ENCODE data around the gene BTBD2.

The BTBD2 gene

GRCh38 chr19:2018752-2019151 lies 3.2 kb upstream of the BTBD2 start:
- H3K36me3 ChIP-seq (ENCODE audit: insufficient read depth, low read length) = no peaks in the 10 kb centered on the region
- H3K4me3 ChIP-seq (ENCODE audit: low read length, poor library complexity, severe bottlenecking) = no peak overlapping the region
- H3K79me2 ChIP-seq (ENCODE audit: insufficient read depth, low read length) = peaks cover 24% of the 10 kb centered on the region
- peaks cover 5% of the 10 kb centered on the region for H3K4me1 ChIP-seq (ENCODE audit: insufficient read depth, low read length, poor library complexity, severe bottlenecking)
- no peaks in the 10 kb centered on the region for H3K9me2 ChIP-seq (replicated peaks; ENCODE audit: low read depth, low read length)
- H2AFZ ChIP-seq (ENCODE audit: low read length) = no peak overlapping the region
- no peak overlapping the region for H3K4me2 ChIP-seq (ENCODE audit: low read depth, low read length, poor library complexity, severe bottlenecking)
- no peak overlapping the region for H3K9ac ChIP-seq (ENCODE audit: low read depth, low read length, poor library complexity, severe bottlenecking)
- no peaks in the 10 kb centered on the region for H3F3A ChIP-seq (ENCODE audit: low read depth)
- no peaks in the 10 kb centered on the region for H3K27me3 ChIP-seq (ENCODE audit: insufficient read depth, low read length, poor library complexity, severe bottlenecking)
- H3K9me3 ChIP-seq (ENCODE audit: insufficient read depth, low read depth, low read length) = no peaks in the 10 kb centered on the region
- H4K20me1 ChIP-seq (ENCODE audit: insufficient read depth, low read length, poor library complexity, severe bottlenecking) = peaks cover 13% of the 10 kb centered on the region
- TF ChIP-seq CTCF (conservative IDR thresholded peaks at IDR 0.05; ENCODE audit: low read length) (no peak), EZH2phosphoT487 (IDR thresholded peaks at IDR 0.05; ENCODE audit: borderline replicate concordance) (no peak)

DNA sequence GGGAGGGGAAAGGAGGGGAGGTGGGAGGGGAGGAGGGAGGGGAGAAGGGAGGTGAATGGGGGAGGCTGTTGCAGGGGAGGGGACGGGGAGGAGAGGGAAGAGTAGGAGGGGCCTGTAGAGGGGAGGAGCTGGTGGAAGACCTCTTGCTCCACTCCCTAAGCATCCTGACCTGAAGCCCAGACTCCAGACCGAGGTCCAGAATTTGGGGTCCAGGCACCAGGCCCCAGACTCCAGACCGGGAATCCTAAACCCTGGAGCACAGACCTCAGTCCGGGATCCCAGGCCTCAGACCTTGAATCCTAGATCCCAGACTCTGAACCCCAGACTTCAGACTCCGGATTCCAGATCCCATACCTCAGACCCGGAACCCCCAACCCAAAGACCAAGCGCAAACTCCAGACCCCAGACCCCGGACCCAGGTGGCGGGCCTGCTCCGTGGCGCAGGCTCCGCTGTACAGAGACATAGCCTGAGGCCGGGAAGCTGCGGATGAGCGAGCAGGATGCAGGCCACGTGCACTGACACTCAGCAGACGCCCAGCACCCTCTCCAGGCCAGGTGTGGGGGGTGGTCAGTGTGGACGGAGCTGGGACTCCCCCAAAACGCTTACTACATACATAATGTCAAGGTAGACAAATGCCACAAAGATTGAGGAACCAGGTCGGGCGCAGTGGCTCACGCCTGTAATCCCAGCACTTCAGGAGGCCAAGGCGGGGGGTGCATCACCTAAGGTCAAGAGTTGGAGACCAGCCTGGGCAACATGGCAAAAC lies 710 bp upstream of the BTBD2 start:
- peak overlapping the region; percentile 52 for H3K4me2 ChIP-seq (ENCODE audit: low read depth, low read length, poor library complexity, severe bottlenecking)
- peak overlapping the region; percentile 50 for H3K9ac ChIP-seq (ENCODE audit: low read depth, low read length, poor library complexity, severe bottlenecking)

GRCh38 chr19:2014731-2015607 lies 545 bp downstream of the BTBD2 start:
- peak overlapping the region; percentile 91 for H3K4me3 ChIP-seq (ENCODE audit: low read length, poor library complexity, severe bottlenecking)
- no peaks in the 10 kb centered on the region for H3K9me3 ChIP-seq (ENCODE audit: insufficient read depth, low read depth, low read length)
- H3F3A ChIP-seq (ENCODE audit: low read depth) = no peaks in the 10 kb centered on the region
- H3K4me1 ChIP-seq (ENCODE audit: insufficient read depth, low read length, poor library complexity, severe bottlenecking) = peaks cover 13% of the 10 kb centered on the region
- no peaks in the 10 kb centered on the region for H3K36me3 ChIP-seq (ENCODE audit: insufficient read depth, low read length)
- H3K27me3 ChIP-seq (ENCODE audit: insufficient read depth, low read length, poor library complexity, severe bottlenecking) = no peaks in the 10 kb centered on the region
- no peaks in the 10 kb centered on the region for H3K9me2 ChIP-seq (replicated peaks; ENCODE audit: low read depth, low read length)
- H3K79me2 ChIP-seq (ENCODE audit: insufficient read depth, low read length) = peaks cover 59% of the 10 kb centered on the region
- H3K9ac ChIP-seq (ENCODE audit: low read depth, low read length, poor library complexity, severe bottlenecking) = peak overlapping the region; percentile 94
- no peak overlapping the region for H2AFZ ChIP-seq (ENCODE audit: low read length)
- peaks cover 25% of the 10 kb centered on the region for H4K20me1 ChIP-seq (ENCODE audit: insufficient read depth, low read length, poor library complexity, severe bottlenecking)
- peak overlapping the region; percentile 89 for H3K4me2 ChIP-seq (ENCODE audit: low read depth, low read length, poor library complexity, severe bottlenecking)
- TF ChIP-seq EZH2phosphoT487 (IDR thresholded peaks at IDR 0.05; ENCODE audit: borderline replicate concordance) = no peak
- TF ChIP-seq CTCF (conservative IDR thresholded peaks at IDR 0.05; ENCODE audit: low read length) = no peak

More for the DNA sequence above, 710 bp upstream of the BTBD2 start:
- no peaks in the 10 kb centered on the region for H3K27me3 ChIP-seq (ENCODE audit: insufficient read depth, low read length, poor library complexity, severe bottlenecking)
- no peak overlapping the region for H2AFZ ChIP-seq (ENCODE audit: low read length)
- no peaks in the 10 kb centered on the region for H3K9me3 ChIP-seq (ENCODE audit: insufficient read depth, low read depth, low read length)
- no peaks in the 10 kb centered on the region for H3K9me2 ChIP-seq (replicated peaks; ENCODE audit: low read depth, low read length)
- H3K4me1 ChIP-seq (ENCODE audit: insufficient read depth, low read length, poor library complexity, severe bottlenecking) = peaks cover 13% of the 10 kb centered on the region
- H3K79me2 ChIP-seq (ENCODE audit: insufficient read depth, low read length) = peaks cover 47% of the 10 kb centered on the region
- peaks cover 25% of the 10 kb centered on the region for H4K20me1 ChIP-seq (ENCODE audit: insufficient read depth, low read length, poor library complexity, severe bottlenecking)
- H3K36me3 ChIP-seq (ENCODE audit: insufficient read depth, low read length) = no peaks in the 10 kb centered on the region
- no peaks in the 10 kb centered on the region for H3F3A ChIP-seq (ENCODE audit: low read depth)
- no peak for TF ChIP-seq EZH2phosphoT487 (IDR thresholded peaks at IDR 0.05; ENCODE audit: borderline replicate concordance)
- TF ChIP-seq CTCF (conservative IDR thresholded peaks at IDR 0.05; ENCODE audit: low read length) = no peak
- H3K4me3 ChIP-seq (ENCODE audit: low read length, poor library complexity, severe bottlenecking) = peak overlapping the region; percentile 71

Data from Loucy (cell line).